ENCODE measurements around the gene SCARB1. TPM values are rescaled to one million over a fixed set of nuclear protein-coding genes. Genes with fewer than 3 reads are reported as not detected.

The SCARB1 gene
- total RNA-seq, 1 experiment from 2014 or later, result 106 TPM

GRCh38 chr12:124756760-124757159 is 106.9 kb downstream of the SCARB1 start:
- no peaks in the 10 kb centered on the region; the same call in 1 of the 2 replicates for H3K27me3 ChIP-seq (replicated peaks; ENCODE audit: control insufficient read depth, insufficient read depth, low read length)
- CTCF ChIA-PET, result no interaction called here
- no peaks in the 10 kb centered on the region for H3K36me3 Mint-ChIP-seq (ENCODE audit: insufficient read depth, unreplicated experiment)
- H3K4me1 Mint-ChIP-seq (ENCODE audit: low read depth, unreplicated experiment), result no peaks in the 10 kb centered on the region
- H3K27ac Mint-ChIP-seq (ENCODE audit: unreplicated experiment), result no peak overlapping the region
- no peak overlapping the region for H3K4me3 Mint-ChIP-seq (ENCODE audit: unreplicated experiment)
- peaks cover 3% of the 10 kb centered on the region for H3K27me3 Mint-ChIP-seq (ENCODE audit: insufficient read depth, unreplicated experiment)
- H3K36me3 ChIP-seq (ENCODE audit: control insufficient read depth, insufficient read depth, low read length), result no peaks in the 10 kb centered on the region
- intact Hi-C loops (cut with micrococcal nuclease; ENCODE audit: unreplicated experiment), result no loop called here
- H3K9me3 Mint-ChIP-seq (ENCODE audit: unreplicated experiment), result peaks cover 20% of the 10 kb centered on the region
- no peaks in the 10 kb centered on the region for H3K4me1 ChIP-seq
- TF ChIP-seq CTCF (IDR thresholded peaks at IDR 0.05; ENCODE audit: insufficient read depth in 1 of 2, low read depth in 1 of 2, low read length in 1 of 2, severe bottlenecking in 1 of 2, unreplicated experiment in 1 of 2), result no peak
- H3K9me3 ChIP-seq, result no peaks in the 10 kb centered on the region
- no peak overlapping the region for H3K4me3 ChIP-seq (ENCODE audit: low read depth, low read length)
- POLR2A ChIA-PET, result no interaction called here
- DNase-seq, result no peak
- no TSS peak for BruUV-seq (replicated peaks)

DNA sequence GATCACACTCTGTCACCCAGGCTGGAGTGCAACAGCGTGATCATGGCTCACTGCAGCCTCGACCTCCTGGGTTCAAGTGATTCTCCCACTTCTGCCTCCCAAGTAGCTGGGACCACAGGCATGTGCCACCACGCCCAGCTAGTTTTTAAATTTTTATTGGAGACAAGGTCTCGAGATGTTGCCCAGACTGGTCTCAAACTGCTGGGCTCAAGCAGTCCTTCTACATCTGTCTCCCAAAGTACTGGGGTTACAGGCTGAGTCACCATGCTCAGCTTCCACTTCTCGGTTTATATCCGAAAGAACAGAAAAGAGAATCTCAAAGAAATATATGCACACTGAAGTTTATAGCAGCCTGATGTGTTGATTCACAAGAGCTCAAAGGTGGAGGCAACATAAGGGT is 107.5 kb downstream of the SCARB1 start:
- TF ChIP-seq CTCF (IDR thresholded peaks at IDR 0.05; ENCODE audit: insufficient read depth in 1 of 2, low read depth in 1 of 2, low read length in 1 of 2, severe bottlenecking in 1 of 2, unreplicated experiment in 1 of 2), result no peak
- no peaks in the 10 kb centered on the region for H3K4me1 Mint-ChIP-seq (ENCODE audit: low read depth, unreplicated experiment)
- no peak overlapping the region for H3K4me3 ChIP-seq (ENCODE audit: low read depth, low read length)
- BruUV-seq (replicated peaks), result no TSS peak
- no peaks in the 10 kb centered on the region for H3K36me3 ChIP-seq (ENCODE audit: control insufficient read depth, insufficient read depth, low read length)
- no peak overlapping the region for H3K4me3 Mint-ChIP-seq (ENCODE audit: unreplicated experiment)
- intact Hi-C loops (cut with micrococcal nuclease; ENCODE audit: unreplicated experiment), result no loop called here
- DNase-seq, result no peak
- H3K27me3 Mint-ChIP-seq (ENCODE audit: insufficient read depth, unreplicated experiment), result peaks cover 3% of the 10 kb centered on the region
- H3K36me3 Mint-ChIP-seq (ENCODE audit: insufficient read depth, unreplicated experiment), result no peaks in the 10 kb centered on the region
- H3K9me3 ChIP-seq, result no peaks in the 10 kb centered on the region
- H3K4me1 ChIP-seq, result no peaks in the 10 kb centered on the region
- H3K9me3 Mint-ChIP-seq (ENCODE audit: unreplicated experiment), result peaks cover 20% of the 10 kb centered on the region
- no peaks in the 10 kb centered on the region; the same call in 1 of the 2 replicates for H3K27me3 ChIP-seq (replicated peaks; ENCODE audit: control insufficient read depth, insufficient read depth, low read length)
- ChIA-PET POLR2A (no interaction called here), CTCF (no interaction called here)
- no peak overlapping the region for H3K27ac Mint-ChIP-seq (ENCODE audit: unreplicated experiment)

- intact Hi-C loops (cut with micrococcal nuclease; ENCODE audit: unreplicated experiment), result no loop called here
- H3K36me3 ChIP-seq (ENCODE audit: control insufficient read depth, insufficient read depth, low read length), result no peaks in the 10 kb centered on the region
- DNase-seq, result no peak
- no TSS peak for BruUV-seq (replicated peaks)
- H3K4me3 ChIP-seq (ENCODE audit: low read depth, low read length), result no peak overlapping the region
- H3K4me1 ChIP-seq, result no peaks in the 10 kb centered on the region
- H3K27me3 ChIP-seq (replicated peaks; ENCODE audit: control insufficient read depth, insufficient read depth, low read length), result no peaks in the 10 kb centered on the region; the same call in 1 of the 2 replicates
- POLR2A ChIA-PET, result no interaction called here
- Mint-ChIP-seq H3K27ac (ENCODE audit: unreplicated experiment) (no peak overlapping the region), H3K4me1 (ENCODE audit: low read depth, unreplicated experiment) (no peaks in the 10 kb centered on the region), H3K36me3 (ENCODE audit: insufficient read depth, unreplicated experiment) (no peaks in the 10 kb centered on the region), H3K27me3 (ENCODE audit: insufficient read depth, unreplicated experiment) (peaks cover 3% of the 10 kb centered on the region), H3K4me3 (ENCODE audit: unreplicated experiment) (no peak overlapping the region), H3K9me3 (ENCODE audit: unreplicated experiment) (peaks cover 20% of the 10 kb centered on the region)
- H3K9me3 ChIP-seq, result no peaks in the 10 kb centered on the region
- TF ChIP-seq CTCF (IDR thresholded peaks at IDR 0.05; ENCODE audit: insufficient read depth in 1 of 2, low read depth in 1 of 2, low read length in 1 of 2, severe bottlenecking in 1 of 2, unreplicated experiment in 1 of 2), result no peak
- CTCF ChIA-PET, result interaction anchor here (0.6 kb wide), 1 partner anchor 376 kb away, joined by 5 read pairs; no protein-coding TSS in a partner anchor
Measured at GRCh38 chr12:124755801-124756148, 107.9 kb downstream of the SCARB1 start.
